Measurements from ENCODE around the gene CDC42EP4. TPM values are rescaled to one million over a fixed set of nuclear protein-coding genes. Genes with fewer than 3 reads are reported as not detected.

Gene CDC42EP4
- total RNA-seq, 1 donor from 2014 or later: 13.8 TPM

DNA sequence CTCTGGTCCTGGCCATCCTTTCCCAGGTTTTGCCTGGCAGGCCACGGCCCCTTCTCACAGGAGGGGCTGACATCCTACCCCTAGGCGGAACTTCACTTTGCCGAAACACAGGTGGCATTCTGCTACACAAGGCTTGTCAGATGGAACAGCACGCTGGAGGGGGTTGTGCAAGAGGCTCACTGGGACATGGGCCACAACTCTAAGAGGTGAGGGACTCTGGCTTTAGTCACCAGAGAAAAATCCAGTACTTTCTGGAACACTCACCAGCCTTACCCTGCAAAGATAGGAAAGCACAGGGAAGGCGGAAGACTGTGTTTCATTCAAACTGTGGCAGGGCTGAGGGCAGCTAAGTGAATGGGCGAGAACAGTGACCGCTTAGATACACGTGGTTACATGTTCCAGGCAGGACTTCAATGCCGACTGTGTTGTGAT is 18.3 kb downstream of the CDC42EP4 start:
- DNase-seq: no peak

- DNase-seq: no peak
Measured at GRCh38 chr17:73293031-73293430, 18.8 kb downstream of the CDC42EP4 start.

DNA sequence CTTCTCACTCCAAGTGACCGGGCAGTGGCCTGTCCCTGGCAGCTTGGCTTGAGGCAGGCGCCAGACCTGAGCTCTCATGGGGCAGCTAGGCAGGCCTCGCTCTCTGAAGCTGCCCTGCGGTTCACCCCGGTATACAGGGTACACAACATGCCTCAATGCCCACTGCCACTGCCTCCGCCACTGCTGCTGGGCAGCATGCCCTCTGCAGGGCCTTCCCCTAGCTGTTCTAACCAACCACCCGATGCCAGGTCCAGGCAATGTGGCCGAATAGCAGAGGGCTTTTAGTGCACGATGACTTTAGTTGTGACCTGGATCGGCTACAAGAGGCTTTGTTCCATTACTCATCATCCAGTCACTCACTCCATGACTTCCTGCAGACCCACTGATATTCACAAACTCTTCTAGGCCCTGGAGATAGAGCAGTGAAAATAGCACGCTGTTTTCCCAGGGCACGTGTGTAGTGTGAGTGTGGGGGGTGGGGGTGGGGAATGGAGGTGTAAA is 19.7 kb downstream of the CDC42EP4 start:
- DNase-seq: peak; percentile 73

- DNase-seq: peak; percentile 39
Measured at GRCh38 chr17:73291260-73291801, 20.5 kb downstream of the CDC42EP4 start.

GRCh38 chr17:73290399-73291259 is 21.2 kb downstream of the CDC42EP4 start:
- DNase-seq: no peak

GRCh38 chr17:73289549-73290254 is 22.1 kb downstream of the CDC42EP4 start:
- DNase-seq: no peak

GRCh38 chr17:73288534-73289302 is 23.1 kb downstream of the CDC42EP4 start:
- no peak for DNase-seq

DNA sequence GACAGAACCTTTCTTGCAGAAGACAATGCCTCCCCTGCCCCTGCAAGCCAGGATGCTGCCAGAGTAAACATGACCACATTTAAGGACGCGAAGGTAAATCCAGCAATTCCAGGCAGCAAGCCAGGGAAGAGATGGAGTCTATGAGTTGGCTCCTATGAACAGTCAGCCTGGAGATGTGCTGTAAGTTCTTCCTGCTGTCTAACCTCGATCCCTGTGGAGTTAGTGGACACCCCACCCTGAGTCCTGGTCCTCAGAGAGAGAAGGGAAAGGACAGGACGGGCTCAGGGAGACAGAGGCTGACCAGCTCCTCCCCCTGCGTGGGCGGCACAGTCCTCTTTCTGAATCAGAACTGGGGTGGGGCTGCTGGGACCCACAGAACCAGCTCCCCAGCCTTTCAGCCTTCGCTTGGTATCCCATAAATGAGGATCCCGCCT is 24.9 kb downstream of the CDC42EP4 start:
- peak; percentile 33 for DNase-seq

DNA sequence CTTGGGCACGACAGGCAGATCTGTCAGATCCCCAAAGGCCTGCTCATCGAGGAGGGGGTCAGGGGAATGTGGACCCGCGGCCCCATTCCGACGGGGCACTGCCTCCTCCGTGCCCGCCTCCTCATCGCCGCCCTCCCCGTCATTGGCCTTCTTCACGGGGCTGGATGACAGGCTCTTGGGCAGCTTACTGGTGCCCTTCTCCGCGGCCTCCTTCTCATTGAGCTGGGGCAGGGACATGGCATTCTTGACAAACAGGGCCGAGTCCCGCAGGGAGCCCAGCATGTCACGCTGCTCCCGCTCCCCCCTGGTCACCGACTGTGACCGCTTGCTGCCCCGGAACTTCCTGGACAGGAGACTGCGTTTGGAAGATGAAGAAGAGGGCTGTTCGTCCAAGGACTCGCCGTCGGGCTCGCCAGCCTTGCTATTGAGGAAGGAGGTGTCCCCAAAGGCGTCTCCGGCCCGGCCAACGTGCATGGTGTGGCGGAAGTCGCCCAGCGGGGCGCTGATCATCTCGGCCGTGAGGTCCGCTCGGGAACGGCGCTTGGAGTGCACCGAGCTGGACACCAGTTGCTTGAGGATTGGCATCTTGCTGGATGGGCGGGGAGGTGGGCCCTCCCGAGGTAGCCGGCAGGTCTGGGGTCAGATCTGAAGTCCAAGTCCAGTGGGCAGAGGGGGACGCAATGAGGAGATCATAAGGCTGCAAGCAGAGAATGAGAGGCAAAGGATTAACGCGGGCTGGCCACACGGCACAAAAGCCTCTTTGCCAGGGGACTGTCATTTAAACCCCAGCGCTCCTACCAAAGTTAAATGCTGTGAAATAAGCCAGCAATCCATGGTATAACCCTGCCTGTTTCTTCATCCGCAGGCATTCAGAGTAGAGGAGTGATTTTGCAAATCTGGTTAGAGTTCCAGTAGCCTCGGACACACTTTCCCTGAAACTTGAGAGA is 25.6 kb downstream of the CDC42EP4 start:
- DNase-seq: no peak

DNA sequence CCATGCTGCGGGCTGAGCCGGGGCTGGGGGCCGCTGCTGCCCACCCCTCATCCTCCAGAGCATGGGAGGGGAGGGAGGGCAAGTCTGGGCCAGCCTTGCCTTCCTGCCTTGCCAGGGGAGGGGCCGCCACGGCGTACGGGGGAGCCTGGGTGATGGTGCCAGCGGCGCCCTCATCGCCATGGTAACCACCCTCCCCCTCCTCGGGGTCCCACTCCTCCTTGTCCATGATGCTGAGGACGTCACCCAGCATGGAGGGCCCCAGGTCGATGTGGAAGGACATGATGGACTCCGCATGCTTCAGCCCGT is 26.2 kb downstream of the CDC42EP4 start:
- no peak for DNase-seq

- DNase-seq: no peak
Measured at GRCh38 chr17:73284906-73285602, 26.7 kb downstream of the CDC42EP4 start.

DNA sequence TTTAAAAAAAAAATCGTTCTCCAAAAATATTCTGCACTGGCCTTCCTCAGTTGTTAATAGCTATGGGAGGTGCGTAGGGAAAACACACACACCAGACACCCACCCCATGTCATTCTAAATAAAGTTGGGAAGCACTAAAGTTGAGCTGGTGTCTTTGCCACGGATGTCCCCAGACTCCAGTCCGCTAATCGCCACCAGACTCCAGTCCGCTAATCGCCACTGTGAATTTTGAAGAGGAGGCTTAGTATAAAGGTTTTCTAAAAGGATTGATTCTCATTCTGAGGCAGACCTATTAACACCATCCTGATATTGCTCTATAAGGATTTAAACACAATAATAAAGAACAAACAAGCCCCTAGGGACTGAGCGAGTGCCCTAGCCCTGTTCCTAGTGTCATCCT is 27.4 kb downstream of the CDC42EP4 start:
- no peak for DNase-seq

DNA sequence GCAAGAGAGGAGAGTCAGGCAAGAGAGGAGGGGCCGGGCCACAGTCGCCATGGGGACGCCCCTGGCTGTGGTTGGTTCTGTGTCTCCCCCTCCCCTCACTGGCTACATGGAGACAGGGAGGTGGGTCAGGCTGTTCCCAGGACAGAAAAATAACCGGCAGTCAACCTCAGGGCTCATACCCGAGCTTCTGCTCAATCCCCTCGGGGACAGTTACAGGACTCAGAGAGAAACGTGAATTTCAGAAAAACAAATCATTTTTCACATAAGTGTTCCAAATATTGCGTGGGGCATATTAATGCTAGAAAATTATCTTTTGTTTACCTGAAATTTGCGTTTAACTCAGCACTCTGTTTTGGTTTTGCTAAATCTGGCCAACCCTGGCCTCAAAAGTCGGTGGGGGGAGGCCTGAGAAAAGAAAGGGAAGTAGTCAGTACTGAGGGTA is 27.9 kb downstream of the CDC42EP4 start:
- no peak for DNase-seq

- no peak for DNase-seq
Measured at GRCh38 chr17:73283250-73283649, 28.6 kb downstream of the CDC42EP4 start.

DNA sequence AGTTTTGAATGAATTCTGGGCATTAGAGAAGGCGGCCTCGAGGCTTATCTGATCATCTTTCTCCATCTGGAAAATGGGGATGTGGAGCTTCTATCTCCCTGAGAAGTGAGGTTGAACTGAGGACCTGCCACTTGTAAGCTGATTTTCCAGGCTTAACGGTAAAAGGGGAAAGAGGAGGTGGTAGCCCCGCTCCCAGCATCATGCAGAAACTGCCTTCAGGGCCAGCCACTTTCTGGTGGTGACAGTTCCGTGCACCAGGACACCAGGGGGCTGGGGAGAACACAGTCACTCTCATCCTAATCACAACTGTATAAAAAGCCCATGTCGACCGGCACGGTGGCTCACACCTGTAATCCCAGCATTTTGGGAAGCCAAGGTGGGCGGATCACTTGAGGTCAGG is 29.2 kb downstream of the CDC42EP4 start:
- no peak for DNase-seq

- DNase-seq: no peak
Measured at GRCh38 chr17:73281928-73282327, 29.9 kb downstream of the CDC42EP4 start.

DNA sequence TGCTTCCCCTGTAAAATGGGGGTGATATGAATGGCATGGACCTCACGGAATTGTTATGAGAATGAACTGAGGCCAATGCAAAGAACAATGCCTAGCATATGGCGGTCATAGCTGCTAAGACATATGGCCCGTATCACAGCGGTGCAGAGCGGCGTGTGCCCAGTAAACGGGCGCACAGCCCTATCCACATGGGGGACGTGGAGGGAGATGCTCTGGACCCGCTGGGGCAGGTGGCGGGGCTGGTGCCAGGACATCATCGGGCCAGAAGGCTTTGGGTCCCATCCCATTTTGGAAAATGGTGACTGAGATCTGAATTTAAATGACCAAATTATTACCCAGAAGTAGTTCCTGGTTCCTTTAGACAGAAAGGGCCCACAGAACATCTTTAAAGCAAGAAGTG is 31.6 kb downstream of the CDC42EP4 start:
- DNase-seq: no peak

DNA sequence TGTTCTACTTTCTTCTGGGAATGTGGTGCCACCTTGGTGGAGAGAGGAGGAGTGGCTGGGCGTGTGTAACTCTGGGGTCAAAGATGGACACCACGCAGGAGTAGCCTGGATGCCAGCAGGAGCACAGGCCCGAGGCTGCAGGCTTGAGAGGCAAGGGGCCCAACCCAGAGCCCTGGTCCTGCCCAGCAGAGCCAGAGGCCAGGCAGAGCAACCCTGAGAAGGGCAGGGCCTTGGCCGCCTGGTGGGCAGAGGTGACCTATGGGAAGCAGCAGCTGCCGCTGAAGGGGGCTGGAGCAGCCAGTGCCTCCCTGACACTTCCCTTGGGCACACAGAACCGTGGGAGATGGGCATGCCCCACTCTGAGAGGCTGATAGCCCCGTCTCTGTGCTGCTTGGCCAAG is 32.1 kb downstream of the CDC42EP4 start:
- no peak for DNase-seq

- DNase-seq: peak; percentile 38
Measured at GRCh38 chr17:73278465-73279453, 33.0 kb downstream of the CDC42EP4 start.

- no peak for DNase-seq
Measured at GRCh38 chr17:73278049-73278464, 33.7 kb downstream of the CDC42EP4 start.

All from dermis blood vessel endothelial cell (primary cell).